T-helper 22 cell (primary cell): ENCODE measurements around the gene KNDC1.
"Not testable (repeated sequence)": the region's sequence is repeated elsewhere in the genome, so short reads cannot be mapped to it uniquely, and the experiment has no call there.

Experiments
- DNase-seq: peaks from one replicate; pipeline ENCODE4 v3.0.0-alpha.2; 2020; ENCODE audit warnings: low read depth

Gene KNDC1

GRCh38 chr10:133259602-133259989, 99.6 kb downstream of the KNDC1 start:
- no peak for DNase-seq

GRCh38 chr10:133260895-133261725, 101.1 kb downstream of the KNDC1 start:
- peak; percentile 73 for DNase-seq

DNA sequence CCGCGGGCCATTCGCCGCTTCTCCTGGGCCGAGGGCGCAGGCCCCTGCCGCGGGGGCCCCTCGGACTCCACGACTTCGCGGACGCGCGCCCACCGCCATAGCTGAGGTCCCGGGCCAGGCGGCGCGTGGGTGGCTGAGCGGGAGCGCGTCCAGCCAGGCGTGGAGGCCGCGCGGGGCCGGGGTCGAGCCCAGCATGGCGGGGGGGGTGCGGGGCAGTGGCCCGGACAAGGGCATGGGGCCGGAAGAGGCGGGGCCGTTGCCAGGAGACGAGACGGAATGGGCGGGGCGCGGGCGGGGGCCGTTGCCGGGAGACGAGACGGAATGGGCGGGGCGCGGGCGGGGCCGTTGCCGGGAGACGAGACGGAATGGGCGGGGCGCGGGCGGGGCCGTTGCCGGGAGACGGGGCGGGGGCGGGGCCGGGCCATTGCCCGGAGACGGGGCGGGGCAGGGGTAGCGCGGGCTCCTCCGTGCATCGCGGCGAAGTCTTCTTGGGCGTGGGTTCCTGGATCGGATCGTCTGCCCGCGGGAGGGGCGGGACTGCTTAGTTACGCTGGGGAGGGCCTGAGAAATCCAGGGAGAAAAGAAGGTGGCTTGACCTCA, 101.8 kb downstream of the KNDC1 start:
- peak; percentile 83 for DNase-seq

- DNase-seq: no peak
Observed at GRCh38 chr10:133262696-133263095, 102.7 kb downstream of the KNDC1 start.

GRCh38 chr10:133263674-133264073, 103.7 kb downstream of the KNDC1 start:
- no peak for DNase-seq

- DNase-seq: no peak
Observed at GRCh38 chr10:133264461-133264860, 104.4 kb downstream of the KNDC1 start.

- DNase-seq: not testable (repeated sequence)
Observed at GRCh38 chr10:133265052-133265451, 105.0 kb downstream of the KNDC1 start.

- no peak for DNase-seq
Observed at GRCh38 chr10:133266056-133266795, 106.2 kb downstream of the KNDC1 start.

DNA sequence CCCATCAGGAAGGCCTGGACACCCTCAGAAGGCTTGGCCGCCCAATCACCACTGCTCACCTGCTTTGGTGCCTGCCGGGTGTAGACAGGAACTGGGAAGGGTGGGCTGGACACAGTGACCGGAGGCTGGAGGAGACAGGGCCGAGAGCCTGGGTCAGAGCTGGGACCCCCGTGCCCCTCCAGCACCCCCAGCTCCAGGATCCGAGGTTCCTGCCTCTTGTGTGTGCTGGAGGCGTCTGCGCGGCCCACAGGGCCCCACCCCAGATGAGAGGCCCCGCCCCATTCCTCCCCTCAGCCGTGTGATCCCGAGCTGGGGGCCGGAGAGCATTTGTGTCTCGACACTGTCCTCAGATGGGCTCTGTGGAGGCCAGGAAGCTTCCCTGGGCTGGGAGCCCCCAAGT, 107.3 kb downstream of the KNDC1 start:
- DNase-seq: no peak

GRCh38 chr10:133267829-133268228, 107.8 kb downstream of the KNDC1 start:
- no peak for DNase-seq

DNA sequence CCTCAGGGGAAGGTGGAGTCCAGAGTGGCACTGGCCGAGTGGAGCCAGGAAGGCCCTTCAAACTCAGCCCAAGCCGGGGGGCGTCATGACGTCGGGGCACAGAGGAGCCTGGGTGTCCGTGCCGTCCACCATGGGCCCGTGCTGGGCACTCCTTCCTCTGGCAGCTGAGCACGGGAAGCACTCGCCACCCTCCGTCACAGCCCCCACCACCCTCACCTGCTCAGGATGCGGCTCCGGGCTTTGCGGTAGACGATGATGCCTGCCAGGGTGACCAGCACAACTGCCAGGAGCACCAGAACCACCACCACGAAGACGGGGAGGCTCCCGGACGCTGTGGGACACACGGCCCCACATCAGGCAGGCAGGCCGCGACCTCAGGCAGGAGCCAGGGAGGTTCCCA, 108.5 kb downstream of the KNDC1 start:
- DNase-seq: no peak

DNA sequence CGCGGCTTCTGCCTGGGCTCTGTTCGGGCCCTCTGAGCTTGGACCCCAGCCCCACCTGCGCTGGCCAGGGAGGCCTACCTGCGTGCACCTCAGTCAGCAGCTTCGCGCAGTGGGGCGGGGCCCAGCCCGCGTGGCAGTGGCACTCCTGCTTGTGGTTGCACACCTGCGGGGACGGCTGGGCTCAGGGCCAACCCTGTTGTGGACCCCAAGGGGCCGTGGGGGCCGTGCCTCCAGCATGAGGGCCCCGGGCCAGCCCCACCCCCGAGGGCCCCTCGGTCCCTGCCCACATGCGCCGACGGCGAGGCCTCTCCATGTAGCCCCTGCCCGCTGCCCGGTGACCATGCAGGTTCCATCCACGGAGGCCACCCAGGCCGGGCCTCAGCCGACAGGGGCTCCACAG, 109.3 kb downstream of the KNDC1 start:
- DNase-seq: no peak

GRCh38 chr10:133270204-133270603, 110.2 kb downstream of the KNDC1 start:
- no peak for DNase-seq

- DNase-seq: no peak
Observed at GRCh38 chr10:133270773-133271297, 110.8 kb downstream of the KNDC1 start.

DNA sequence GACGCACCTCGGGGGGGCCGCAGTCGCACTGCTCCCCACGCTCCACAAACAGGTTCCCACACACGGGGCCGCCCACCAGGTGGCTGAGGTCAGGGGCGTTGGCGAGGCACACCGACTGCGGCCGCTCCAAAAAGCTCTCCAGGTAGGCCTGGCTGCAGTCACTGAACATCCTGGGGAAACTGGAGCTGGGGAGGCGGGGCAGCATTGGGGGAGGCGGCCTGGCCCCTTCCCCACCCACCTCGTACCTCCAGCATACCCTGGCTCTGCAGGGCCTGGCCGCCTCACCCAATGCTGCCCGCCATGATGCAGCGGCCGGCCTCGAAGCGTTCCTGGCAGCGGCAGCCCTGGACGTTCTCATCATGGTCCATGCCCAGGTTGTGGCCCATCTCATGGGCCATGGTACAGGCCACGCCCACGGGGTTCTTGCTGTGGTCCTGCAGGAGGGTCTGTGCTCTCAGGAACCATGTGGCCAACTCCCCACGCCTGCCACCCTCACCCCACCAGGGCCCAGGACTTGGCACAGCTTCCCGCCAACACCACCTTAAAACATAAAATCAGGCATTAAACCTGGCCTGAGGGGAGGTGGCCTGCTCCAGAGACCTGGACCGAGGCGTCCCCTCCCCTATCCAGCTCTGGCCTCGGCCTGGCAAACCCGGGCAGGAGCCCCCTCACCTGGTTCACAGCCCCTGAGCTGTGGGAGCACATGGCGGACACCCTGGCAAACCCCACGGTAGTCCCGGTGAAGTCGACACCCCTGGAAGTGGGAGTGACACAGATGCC, 111.7 kb downstream of the KNDC1 start:
- no peak for DNase-seq

GRCh38 chr10:133272301-133272963, 112.4 kb downstream of the KNDC1 start:
- no peak for DNase-seq

- no peak for DNase-seq
Observed at GRCh38 chr10:133272964-133273420, 113.0 kb downstream of the KNDC1 start.

DNA sequence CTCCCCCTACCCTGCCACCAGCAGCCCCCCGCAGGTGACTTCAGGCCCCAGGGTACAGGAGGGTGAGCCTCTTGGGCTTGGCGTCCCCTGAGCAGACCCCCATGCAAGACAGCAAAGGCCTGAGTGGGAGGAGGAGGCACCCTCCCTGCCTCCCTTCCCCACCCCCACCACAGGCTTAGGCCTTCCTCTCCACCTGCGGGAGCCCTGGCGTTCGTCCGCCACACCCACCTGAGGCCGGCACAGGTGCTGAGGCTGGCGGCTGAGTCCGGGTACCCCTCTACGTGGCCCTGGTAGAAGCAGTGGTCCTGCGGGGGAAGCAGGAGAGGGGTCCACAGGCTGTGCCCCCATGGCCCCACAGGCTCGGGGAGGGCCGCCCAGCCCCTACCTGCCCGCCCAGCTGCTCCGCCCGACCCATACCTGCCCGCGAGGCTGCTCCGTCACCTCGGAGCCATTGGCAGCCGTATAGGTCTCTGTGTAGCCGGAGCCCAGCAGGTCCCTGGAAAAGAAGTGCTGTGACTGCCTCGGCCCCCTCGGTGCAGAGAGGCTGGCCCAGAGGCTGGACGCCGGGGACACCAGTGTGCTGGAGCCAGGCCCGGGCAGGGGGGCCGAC, 113.6 kb downstream of the KNDC1 start:
- no peak for DNase-seq

DNA sequence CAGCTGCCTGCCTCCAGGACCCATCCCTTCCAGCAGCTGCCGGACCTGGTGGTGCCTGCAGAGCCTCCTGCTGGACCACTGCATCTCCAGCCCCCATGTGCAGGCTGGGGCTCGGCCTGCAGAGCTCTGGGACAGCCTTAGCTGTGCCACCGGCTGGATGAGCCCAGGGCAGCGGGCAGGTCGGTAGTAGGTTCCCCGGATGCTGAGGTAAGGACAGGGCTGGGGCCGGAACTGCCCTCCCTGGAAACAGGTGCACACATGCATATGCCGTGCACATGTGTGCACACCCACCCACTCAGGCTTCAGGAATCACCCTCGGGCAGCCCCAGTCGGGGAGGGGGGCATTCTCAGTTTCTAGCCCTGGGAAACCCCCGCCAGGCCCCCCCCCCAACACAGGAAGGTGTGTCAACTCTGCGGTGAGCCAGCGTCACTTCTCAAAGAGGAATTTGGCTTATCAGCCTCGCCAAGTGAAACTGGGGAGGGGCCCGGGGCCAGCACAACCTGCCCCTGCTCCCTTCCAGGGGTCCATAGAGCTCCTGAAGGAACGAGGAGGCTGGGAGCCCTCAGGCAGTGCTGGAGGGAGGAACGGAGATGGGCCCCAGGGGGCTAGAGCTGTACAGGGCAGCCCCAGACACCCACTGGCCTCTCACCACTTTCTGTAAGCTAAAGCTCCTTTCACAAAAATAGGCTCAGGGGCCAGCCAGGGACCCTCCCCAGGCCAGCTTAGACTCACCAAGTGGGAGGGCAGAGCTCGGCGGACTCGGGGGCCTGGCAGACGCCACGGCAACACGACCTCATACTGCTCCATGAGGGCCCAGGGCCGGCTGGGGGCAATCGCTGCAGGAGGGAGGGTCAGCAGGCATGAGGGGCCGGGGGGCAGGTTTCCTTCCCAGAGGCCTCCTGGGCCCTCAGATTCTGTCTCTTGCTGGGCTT, 115.0 kb downstream of the KNDC1 start:
- DNase-seq: peak; percentile 89

DNA sequence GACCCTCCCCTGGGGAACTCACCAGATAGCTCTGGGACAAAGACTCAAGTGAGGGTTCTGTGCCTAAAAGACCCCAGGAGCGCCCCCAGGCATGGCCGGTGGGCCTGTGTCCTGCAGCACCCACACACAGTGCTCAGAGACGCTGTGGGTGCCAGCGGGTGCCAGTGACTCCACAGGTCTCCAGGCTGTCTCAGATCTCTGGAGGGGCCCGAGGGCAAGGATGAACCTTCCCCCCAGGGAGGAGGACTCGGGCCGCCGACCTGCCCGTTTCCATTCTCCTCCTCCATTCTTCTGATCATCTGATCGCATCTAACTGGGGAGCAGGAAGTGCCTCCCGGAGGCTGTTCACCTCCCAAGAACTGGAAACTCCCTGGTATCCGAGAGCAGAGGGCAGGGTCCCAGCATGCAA, 115.7 kb downstream of the KNDC1 start:
- no peak for DNase-seq
